Activated T-helper 1 cell treated with Interleukin-2 at 50 U/mL for 16 hours (primary cell): ENCODE results near the gene SLC29A3.
"Not testable (repeated sequence)": the region's sequence is repeated elsewhere in the genome, so short reads cannot be mapped to it uniquely, and the experiment has no call there.

ENCODE experiments used
- DNase-seq: peaks from one replicate; pipeline ENCODE4 v3.0.0-alpha.2; 2020; ENCODE audit warnings: low read depth

SLC29A3 gene

DNA sequence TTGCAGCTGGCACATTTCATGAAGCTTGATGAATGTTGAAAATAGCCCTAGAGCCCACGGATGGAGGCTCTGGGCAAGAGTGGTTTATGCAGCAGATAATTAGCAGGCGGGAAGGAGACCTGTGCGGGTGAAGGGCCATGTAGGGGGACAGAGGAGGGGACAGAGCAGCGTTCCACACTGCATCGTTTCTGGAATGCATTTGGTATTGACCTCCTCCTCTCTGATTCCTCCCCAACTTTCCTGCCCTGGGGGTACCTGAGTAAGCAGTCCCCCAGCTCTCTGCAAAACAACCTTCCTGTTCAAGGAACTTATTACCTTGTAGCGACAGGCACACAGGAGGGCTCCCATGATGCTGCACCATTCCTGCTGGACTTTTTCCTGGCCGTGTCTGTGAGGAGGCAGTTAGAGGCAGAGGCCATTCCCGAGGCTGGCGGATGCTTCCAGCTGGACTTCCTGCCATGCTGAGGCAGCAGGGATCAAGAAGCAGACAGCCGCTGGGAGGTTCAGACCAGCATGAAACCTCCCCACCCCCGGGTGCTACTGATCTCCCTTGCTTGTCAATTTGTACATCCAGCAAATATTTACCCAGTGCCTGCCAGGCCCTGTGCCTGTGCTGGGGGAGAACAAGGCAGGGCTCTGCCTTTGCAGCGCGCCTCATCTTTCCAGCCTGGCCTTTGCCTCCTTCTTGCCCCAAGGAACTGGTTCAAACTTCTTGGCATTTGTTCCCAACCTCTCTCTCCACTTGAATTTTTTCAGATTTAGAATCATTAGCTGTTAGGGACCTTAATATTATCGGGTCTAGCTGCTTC, 28.7 kb downstream of the SLC29A3 start:
- no peak for DNase-seq

DNA sequence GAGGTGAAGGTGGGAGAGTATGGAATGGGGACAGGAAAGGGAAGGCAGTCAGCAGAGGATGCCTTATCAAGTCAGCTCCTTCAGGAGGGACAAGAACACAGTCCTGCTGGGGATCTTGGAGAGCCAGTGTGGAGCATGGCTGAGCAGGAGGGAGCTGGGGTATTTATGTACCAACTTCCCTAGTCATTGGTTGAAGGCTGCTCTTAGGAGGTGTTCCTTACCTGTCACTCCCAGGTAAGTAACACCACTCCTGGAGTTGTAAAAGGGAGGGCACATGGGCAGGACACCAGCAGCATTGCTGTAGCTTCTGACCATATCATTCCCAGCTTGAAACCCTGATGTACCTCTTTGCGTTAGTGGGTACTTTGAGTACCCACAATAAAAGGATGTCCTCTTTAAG, 29.8 kb downstream of the SLC29A3 start:
- no peak for DNase-seq

DNA sequence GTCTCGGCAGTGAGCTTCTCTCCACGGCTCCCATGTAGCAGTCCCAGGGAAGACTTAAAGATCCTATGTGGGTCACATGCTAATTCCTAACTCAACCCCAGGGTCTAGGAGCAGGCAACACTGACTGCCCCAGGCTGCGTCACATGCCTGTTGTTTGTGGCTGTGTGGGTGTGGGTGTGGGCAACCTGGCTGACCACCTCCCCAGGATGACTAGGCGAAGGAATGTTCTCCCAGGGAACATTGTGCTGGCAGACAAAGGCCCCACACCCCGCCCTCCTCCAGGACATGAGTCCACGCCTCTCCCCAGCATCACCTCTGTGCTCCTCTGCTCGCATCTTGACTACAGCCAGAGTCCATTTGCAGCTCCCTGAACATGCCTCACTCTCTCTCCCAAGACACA, 30.3 kb downstream of the SLC29A3 start:
- no peak for DNase-seq

DNA sequence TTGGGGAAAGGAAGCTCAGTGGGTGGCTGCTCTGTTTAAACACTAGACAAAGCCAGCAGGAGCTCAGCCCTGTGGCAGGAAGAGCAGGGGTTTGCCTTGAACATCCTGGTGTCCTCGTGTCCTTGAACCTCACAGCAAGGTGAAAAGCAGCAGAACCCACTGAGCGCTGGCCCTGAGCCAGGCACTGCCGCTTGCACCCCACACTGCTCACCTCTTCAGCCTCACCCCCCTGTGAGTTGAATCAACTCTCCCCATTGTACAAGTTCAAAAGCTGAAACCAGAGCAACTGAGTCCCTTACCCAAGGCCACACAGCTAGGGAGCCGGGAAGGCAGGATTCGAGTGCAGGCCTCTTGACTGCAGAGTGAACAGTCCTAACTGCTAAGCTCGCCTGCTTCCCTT, 32.0 kb downstream of the SLC29A3 start:
- no peak for DNase-seq

GRCh38 chr10:71351628-71352319, 32.7 kb downstream of the SLC29A3 start:
- no peak for DNase-seq

DNA sequence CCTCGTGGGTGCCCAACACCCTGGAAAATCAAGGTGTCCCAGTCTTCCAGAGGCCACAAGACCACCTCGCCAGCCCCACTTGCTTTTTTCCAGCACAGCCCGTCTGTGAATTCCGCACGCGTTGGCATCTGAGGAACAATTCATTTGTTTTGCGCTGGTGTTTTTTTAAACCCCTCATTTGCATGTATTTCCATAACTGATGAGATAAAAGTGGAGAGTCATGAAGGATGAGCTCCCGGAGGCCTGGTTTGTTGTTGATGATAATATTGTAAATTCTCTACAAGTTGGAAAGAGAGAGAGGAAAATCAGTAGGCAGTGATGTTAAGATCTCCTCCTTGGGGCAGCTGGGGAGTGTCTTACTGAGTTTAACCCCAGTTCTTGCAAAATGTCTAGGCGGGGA, 34.6 kb downstream of the SLC29A3 start:
- DNase-seq, result no peak

DNA sequence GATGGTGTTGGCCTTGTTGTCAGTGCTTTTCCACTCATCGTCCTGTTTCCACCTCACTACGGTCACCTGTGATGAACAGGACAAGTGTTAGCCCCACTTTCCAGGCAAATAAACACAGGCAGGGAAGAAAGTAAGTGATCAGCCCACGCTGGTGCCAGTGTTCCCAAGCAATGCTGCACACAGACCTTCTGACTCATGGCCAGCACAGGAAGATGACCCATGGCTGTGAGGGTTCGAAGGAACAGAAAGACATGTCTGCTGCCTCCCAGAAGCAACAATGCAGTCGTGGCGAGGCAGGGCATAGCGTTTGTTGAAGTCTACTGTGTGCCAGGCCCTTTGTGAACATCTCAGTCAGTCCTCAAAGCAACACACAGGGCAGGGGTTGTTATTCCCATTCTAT, 35.7 kb downstream of the SLC29A3 start:
- no peak for DNase-seq

GRCh38 chr10:71355886-71356285, 36.8 kb downstream of the SLC29A3 start:
- DNase-seq, result no peak

GRCh38 chr10:71357792-71358265, 38.8 kb downstream of the SLC29A3 start:
- DNase-seq, result no peak

- no peak for DNase-seq
Observed at GRCh38 chr10:71358277-71358676, 39.2 kb downstream of the SLC29A3 start.

DNA sequence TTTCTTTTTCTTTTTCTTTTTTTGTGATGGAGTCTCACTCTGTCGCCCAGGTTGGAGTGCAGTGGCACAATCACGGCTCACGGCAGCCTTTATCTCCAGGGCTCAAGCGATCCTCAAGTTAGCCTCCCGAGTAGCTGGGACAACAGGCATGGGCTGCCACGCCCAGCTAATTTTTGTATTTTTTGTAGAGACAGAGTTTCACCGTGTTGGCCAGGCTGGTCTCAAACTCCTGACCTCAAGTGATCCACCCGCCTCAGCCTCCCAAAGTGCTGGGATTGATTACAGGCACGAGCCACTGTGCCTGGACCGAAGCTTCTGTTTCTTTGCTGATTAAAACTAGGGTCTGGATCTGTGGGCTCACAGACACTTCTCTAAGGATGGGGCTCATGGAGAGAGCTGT, 39.8 kb downstream of the SLC29A3 start:
- not testable (repeated sequence) for DNase-seq

DNA sequence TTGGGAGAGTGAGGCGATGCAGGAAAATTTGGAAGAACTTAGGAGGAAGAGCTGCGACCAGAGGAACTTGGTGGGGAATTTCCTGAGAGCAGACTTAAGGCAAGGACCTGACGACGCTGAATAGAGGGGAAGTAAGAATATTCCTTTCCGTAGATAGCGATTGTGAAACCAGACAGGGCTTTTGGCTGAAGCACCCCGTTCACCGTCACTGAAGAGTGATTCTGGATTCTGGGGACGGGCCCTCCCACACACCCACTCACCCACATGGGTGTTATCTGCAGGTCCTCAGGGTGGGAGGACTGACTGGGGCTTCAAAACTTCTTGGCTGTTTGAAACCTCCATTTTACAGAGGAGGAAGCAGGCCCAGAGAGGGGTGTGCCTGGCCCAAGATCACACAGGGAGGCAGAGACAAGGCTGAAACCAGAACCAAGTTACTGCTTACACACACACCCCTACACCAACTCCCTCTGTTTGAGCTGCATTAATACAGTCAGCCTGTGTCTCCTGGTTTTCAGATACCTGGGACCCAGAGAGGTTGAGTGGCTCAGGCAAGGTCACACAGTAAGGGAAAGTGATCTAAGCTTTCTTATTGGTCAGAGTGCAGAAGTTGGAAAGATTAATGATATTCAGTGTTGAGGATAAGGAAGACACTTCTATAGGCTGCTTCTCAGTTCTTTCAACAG, 40.4 kb downstream of the SLC29A3 start:
- no peak for DNase-seq

DNA sequence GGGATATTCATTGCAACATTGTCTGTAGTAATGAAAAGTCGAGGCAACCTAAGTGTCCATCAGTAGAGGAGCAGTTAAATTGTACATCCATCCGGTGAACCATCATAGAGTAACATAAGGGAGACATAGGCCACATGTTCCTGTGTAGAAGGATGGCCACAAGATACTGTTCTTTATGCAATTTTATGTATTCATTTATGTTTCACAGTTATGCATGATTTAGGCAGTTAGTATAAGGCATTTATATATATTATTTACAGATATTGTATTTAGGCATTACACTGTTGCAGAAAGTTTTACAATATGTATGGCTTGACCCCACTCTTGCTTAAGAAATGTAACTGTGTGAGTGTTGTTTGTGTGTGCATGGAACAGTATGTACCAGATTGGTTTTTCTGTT, 41.7 kb downstream of the SLC29A3 start:
- no peak for DNase-seq

DNA sequence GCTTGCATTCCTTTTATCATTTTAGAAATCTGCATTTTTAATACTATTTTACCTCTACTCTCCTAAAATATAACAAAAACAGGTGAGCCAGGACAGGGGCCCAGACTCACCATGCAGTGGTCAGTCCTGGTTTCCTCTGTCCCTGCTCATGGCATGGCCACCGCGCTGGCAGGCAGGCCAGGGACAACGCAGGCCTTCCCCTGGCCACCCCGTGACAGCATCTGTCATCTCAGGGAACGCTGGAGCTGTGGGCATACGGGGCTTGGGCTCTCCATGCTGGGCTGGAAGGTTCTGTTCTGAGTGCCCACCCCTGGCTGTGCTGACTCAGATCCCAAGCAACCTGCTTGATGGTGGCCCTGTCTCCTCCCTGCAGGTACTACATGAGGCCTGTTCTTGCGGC, 42.5 kb downstream of the SLC29A3 start:
- no peak for DNase-seq

- DNase-seq, result no peak
Observed at GRCh38 chr10:71362141-71362540, 43.1 kb downstream of the SLC29A3 start.

GRCh38 chr10:71363936-71364335, 44.9 kb downstream of the SLC29A3 start:
- no peak for DNase-seq

- DNase-seq, result no peak
Observed at GRCh38 chr10:71365366-71365765, 46.3 kb downstream of the SLC29A3 start.

DNA sequence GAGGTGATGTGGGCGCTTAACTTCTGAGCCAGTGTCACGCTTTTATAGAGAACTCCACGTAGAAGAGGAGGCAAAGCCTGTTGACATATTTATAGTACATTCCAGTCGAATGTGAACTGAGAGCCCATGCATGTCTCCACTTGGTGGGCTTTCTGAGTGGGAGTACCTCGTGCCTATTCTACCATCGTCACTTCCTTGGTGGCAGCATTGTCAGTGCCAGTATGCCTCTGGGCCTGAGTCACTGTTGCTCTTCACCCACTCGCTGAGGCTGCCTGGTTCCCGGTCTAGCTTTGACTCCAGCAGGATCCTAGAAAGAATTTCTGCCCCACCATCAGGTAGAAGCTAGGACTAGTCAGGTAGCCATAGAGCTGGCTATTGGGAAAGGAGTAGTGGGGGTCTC, 47.6 kb downstream of the SLC29A3 start:
- no peak for DNase-seq

GRCh38 chr10:71367271-71367670, 48.2 kb downstream of the SLC29A3 start:
- no peak for DNase-seq

DNA sequence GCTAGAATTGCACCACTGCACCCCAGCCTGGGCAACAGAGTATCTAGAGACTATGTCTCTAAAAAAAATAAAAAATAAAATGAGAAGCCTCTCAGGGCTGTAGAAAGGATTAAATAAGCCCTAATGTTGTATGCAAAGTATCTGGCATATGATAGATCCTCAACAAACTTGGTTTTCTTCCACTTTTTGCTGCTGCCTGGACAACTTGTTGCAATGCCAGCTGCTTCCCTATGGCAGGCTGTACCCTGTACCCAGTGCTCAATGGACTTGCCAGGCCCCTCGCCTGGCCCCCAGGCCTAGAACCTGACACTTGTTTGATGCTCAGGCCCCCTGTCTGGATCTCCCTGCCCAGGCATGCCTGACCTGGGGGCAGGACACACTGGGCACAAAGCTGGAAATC, 49.1 kb downstream of the SLC29A3 start:
- no peak for DNase-seq

GRCh38 chr10:71368643-71369042, 49.6 kb downstream of the SLC29A3 start:
- no peak for DNase-seq

- DNase-seq, result no peak
Observed at GRCh38 chr10:71369602-71370001, 50.5 kb downstream of the SLC29A3 start.

- no peak for DNase-seq
Observed at GRCh38 chr10:71370031-71370430, 51.0 kb downstream of the SLC29A3 start.
